OCI-LY1 (cell line): ENCODE results near the gene AFAP1.

ENCODE experiments used
- EZH2 ChIP-seq: fragments of 200-600 bp; sonication (generic), shearing (Covaris generic); IDR thresholded peaks from 2 replicates; pipeline ENCODE4 v1.8.0; 2017; ENCODE audit warnings: borderline replicate concordance, mixed run types, mild to moderate bottlenecking, antibody characterized with exemption, low read length, moderate library complexity, mixed read lengths
- TF ChIP-seq, protein P1 (sequence below): fragments of 200-600 bp; sonication (generic), shearing (Covaris generic); IDR thresholded peaks from 2 replicates; pipeline ENCODE4 v1.5.1; 2017; ENCODE audit warnings: mild to moderate bottlenecking, antibody characterized with exemption, low read length, moderate library complexity, mixed read lengths

DNA sequence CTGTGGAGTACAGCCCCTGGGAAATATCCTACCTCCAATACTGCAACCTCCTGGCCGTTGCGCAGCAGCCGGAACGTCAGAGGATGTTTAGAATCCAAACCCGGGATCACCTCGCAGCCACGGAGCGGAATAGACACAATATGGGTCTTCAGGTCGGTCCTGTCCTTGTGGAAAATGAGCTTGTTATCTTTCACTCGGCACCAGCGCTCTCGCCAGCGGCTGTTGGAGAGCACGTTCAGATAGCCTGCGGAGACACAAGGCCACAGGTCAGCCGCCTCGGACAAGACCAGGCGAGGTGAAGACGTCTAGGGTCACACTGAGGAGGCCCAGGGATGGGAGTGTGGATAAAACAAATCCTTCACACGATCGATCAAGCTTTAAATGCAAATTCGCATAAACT lies 139.3 kb downstream of the AFAP1 start:
- TF ChIP-seq EZH2, result no peak
- TF ChIP-seq, protein P1, sequence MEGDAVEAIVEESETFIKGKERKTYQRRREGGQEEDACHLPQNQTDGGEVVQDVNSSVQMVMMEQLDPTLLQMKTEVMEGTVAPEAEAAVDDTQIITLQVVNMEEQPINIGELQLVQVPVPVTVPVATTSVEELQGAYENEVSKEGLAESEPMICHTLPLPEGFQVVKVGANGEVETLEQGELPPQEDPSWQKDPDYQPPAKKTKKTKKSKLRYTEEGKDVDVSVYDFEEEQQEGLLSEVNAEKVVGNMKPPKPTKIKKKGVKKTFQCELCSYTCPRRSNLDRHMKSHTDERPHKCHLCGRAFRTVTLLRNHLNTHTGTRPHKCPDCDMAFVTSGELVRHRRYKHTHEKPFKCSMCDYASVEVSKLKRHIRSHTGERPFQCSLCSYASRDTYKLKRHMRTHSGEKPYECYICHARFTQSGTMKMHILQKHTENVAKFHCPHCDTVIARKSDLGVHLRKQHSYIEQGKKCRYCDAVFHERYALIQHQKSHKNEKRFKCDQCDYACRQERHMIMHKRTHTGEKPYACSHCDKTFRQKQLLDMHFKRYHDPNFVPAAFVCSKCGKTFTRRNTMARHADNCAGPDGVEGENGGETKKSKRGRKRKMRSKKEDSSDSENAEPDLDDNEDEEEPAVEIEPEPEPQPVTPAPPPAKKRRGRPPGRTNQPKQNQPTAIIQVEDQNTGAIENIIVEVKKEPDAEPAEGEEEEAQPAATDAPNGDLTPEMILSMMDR, result no peak
